Esophagus mucosa (tissue), 1 donor: ENCODE results near the gene RAP2A. TPM values are rescaled to one million over a fixed set of nuclear protein-coding genes. Genes with fewer than 3 reads are reported as not detected.
A peak's percentile ranks its signal among the peaks of the same experiment; 100 is the strongest.

Experiments used
- ATAC-seq: fragments of 200-7000 bp; cut with Tn5 transposase; one replicate; pipeline ENCODE4 v1.9.1; 2020
- total RNA-seq: library from RNA; stranded (reverse); gene quantifications from one replicate; pipeline ENCODE4 v1.2.4, GENCODE V29; 2023
- donor health status: DM: yes; HTN: yes; CAD: no.

RAP2A gene
- total RNA-seq, 1 donor from 2014 or later, result 43.8 TPM

- ATAC-seq, result no peak
These were observed 14.7 kb downstream of the RAP2A start for GRCh38 chr13:97448503-97449251.

GRCh38 chr13:97454699-97455098, 20.7 kb downstream of the RAP2A start:
- no peak for ATAC-seq

GRCh38 chr13:97456047-97456446, 22.1 kb downstream of the RAP2A start:
- ATAC-seq, result no peak

GRCh38 chr13:97459215-97459777, 25.3 kb downstream of the RAP2A start:
- ATAC-seq, result no peak

GRCh38 chr13:97460004-97460775, 26.2 kb downstream of the RAP2A start:
- no peak for ATAC-seq

- ATAC-seq, result no peak
These were observed 26.9 kb downstream of the RAP2A start for GRCh38 chr13:97460853-97461252.

GRCh38 chr13:97464561-97464960, 30.6 kb downstream of the RAP2A start:
- no peak for ATAC-seq

GRCh38 chr13:97466722-97467121, 32.8 kb downstream of the RAP2A start:
- no peak for ATAC-seq

- ATAC-seq, result no peak
These were observed 34.4 kb downstream of the RAP2A start for GRCh38 chr13:97468331-97468730.

- no peak for ATAC-seq
These were observed 37.7 kb downstream of the RAP2A start for GRCh38 chr13:97471711-97472110.

GRCh38 chr13:97474349-97474980, 40.5 kb downstream of the RAP2A start:
- ATAC-seq, result no peak

- no peak for ATAC-seq
These were observed 41.0 kb downstream of the RAP2A start for GRCh38 chr13:97475011-97475410.

- no peak for ATAC-seq
These were observed 43.9 kb downstream of the RAP2A start for GRCh38 chr13:97477844-97478243.

GRCh38 chr13:97478247-97478646, 44.3 kb downstream of the RAP2A start:
- no peak for ATAC-seq

GRCh38 chr13:97483465-97483864, 49.5 kb downstream of the RAP2A start:
- ATAC-seq, result no peak

GRCh38 chr13:97484301-97484700, 50.3 kb downstream of the RAP2A start:
- no peak for ATAC-seq

- ATAC-seq, result no peak
These were observed 51.4 kb downstream of the RAP2A start for GRCh38 chr13:97485320-97485719.

GRCh38 chr13:97490702-97491307, 56.8 kb downstream of the RAP2A start:
- no peak for ATAC-seq

- ATAC-seq, result no peak
These were observed 57.5 kb downstream of the RAP2A start for GRCh38 chr13:97491452-97491851.

GRCh38 chr13:97492257-97492656, 58.3 kb downstream of the RAP2A start:
- peak; percentile 87 for ATAC-seq

GRCh38 chr13:97492684-97493371, 58.9 kb downstream of the RAP2A start:
- ATAC-seq, result peak; percentile 85

GRCh38 chr13:97493456-97493855, 59.5 kb downstream of the RAP2A start:
- no peak for ATAC-seq
